ENCODE results near the gene CDNF. TPM values are rescaled to one million over a fixed set of nuclear protein-coding genes. Genes with fewer than 3 reads are reported as not detected.

Gene CDNF
- total RNA-seq, 1 experiment from 2014 or later = 0.39 TPM

GRCh38 chr10:14770927-14771326 lies 66.9 kb downstream of the CDNF start:
- no peak for ATAC-seq
- DNase-seq (ENCODE audit: low read depth, low spot score) = no peak
- no peaks in the 10 kb centered on the region for H3K4me1 ChIP-seq (ENCODE audit: control insufficient read depth, insufficient read depth, low read length)
- intact Hi-C loops (cut with micrococcal nuclease; ENCODE audit: unreplicated experiment) = no loop called here
- no peaks in the 10 kb centered on the region for H3K36me3 ChIP-seq (ENCODE audit: control insufficient read depth, insufficient read depth, low read length)
- POLR2A ChIA-PET = no interaction called here
- CTCF ChIA-PET = no interaction called here
- H3K9me3 ChIP-seq (ENCODE audit: control insufficient read depth, insufficient read depth, low read depth, low read length) = no peaks in the 10 kb centered on the region
- H3K27ac ChIP-seq (ENCODE audit: low read length) = no peak overlapping the region
- no peaks in the 10 kb centered on the region for H3K27me3 ChIP-seq (ENCODE audit: control insufficient read depth, insufficient read depth, low read length)
- in situ Hi-C loops (cut with HindIII; ENCODE audit: low pct_unique_long_range_greater_than_20kb, low sequenced_read_pairs) = no loop called here
- no TSS peak for BruUV-seq (replicated peaks)
- no peak overlapping the region for H3K4me3 ChIP-seq (ENCODE audit: low read depth in 2 of 2, low read length in 2 of 2)
- TF ChIP-seq POLR2AphosphoS5 (IDR thresholded peaks at IDR 0.05; ENCODE audit: low read depth, low read length) (no peak), REST (IDR thresholded peaks at IDR 0.05; ENCODE audit: insufficient read depth in 1 of 2, low read depth in 2 of 2, low read length in 1 of 2) (no peak), CTCF (IDR thresholded peaks at IDR 0.05) (no peak), SIN3A (IDR thresholded peaks at IDR 0.05; ENCODE audit: borderline replicate concordance, insufficient read depth, low read depth, low read length) (no peak), TCF7L2 (IDR thresholded peaks at IDR 0.05; ENCODE audit: low read depth, low read length) (no peak)

Other genes with a start within 250 kb of the CDNF start
- 13.4 TPM for gene FAM107B, start 63.1 kb downstream of the CDNF start, total RNA-seq (2021; ENCODE audit: unreplicated experiment)
- gene HSPA14, start 269 bp upstream of the CDNF start, total RNA-seq (2021; ENCODE audit: unreplicated experiment) = 15.9 TPM
- gene MSANTD7, start 269 bp upstream of the CDNF start, total RNA-seq (2021; ENCODE audit: unreplicated experiment) = 10.4 TPM
- 21.9 TPM for gene SUV39H2, start 40.8 kb upstream of the CDNF start, total RNA-seq (2021; ENCODE audit: unreplicated experiment)
- 9.1 TPM for gene DCLRE1C, start 116.1 kb upstream of the CDNF start, total RNA-seq (2021; ENCODE audit: unreplicated experiment)
- gene MEIG1, start 121.4 kb upstream of the CDNF start, total RNA-seq (2021; ENCODE audit: unreplicated experiment) = 0.54 TPM
- not detected for gene OLAH, start 205.9 kb upstream of the CDNF start, total RNA-seq (2021; ENCODE audit: unreplicated experiment)